ENCODE results near the gene CX3CL1. TPM values are rescaled to one million over a fixed set of nuclear protein-coding genes. Genes with fewer than 3 reads are reported as not detected.

Gene CX3CL1
- total and polyA plus RNA-seq, 2 of the 4 experiments (the other 2 are of a cell fraction), result 0.18 to 0.77 TPM

GRCh38 chr16:57401943-57402640 lies 29.8 kb downstream of the CX3CL1 start:
- no peak overlapping the region for H3K4me3 ChIP-seq (ENCODE audit: insufficient read depth, low read depth, low read length)
- no peak overlapping the region for H4K8ac ChIP-seq (ENCODE audit: low read depth in 2 of 2, low read length in 2 of 2)
- H3K14ac ChIP-seq (replicated peaks; ENCODE audit: low read depth, low read length), result no peak overlapping the region
- H3K9me1 ChIP-seq (ENCODE audit: insufficient read depth, low read length), result no peaks in the 10 kb centered on the region
- H4K91ac ChIP-seq (ENCODE audit: insufficient read depth, low read depth, low read length), result no peak overlapping the region
- H2AK5ac ChIP-seq (ENCODE audit: low read depth, low read length), result no peak overlapping the region
- no peak overlapping the region for H3K27ac ChIP-seq (ENCODE audit: insufficient read depth, low read length)
- no peak overlapping the region for H2AK9ac ChIP-seq (replicated peaks; ENCODE audit: low read depth, low read length, poor library complexity)
- H3K4me1 ChIP-seq (ENCODE audit: control insufficient read depth, insufficient read depth, low read length), result no peaks in the 10 kb centered on the region
- no TSS peak for BruUV-seq (replicated peaks)
- ATAC-seq (ENCODE audit: low read depth), result no peak
- H2AFZ ChIP-seq (replicated peaks; ENCODE audit: low read length, poor library complexity), result no peak overlapping the region
- no peaks in the 10 kb centered on the region for H4K20me1 ChIP-seq (ENCODE audit: insufficient read depth, low read length)
- POLR2A ChIA-PET (ENCODE audit: unreplicated experiment), result no interaction called here
- H3K9me3 ChIP-seq (ENCODE audit: control insufficient read depth, insufficient read depth, low read length), result no peaks in the 10 kb centered on the region
- no peak overlapping the region for H3K9ac ChIP-seq (ENCODE audit: low read depth, low read length)
- no peak for TF ChIP-seq RCOR1 (IDR thresholded peaks at IDR 0.05; ENCODE audit: insufficient replicate concordance, low read length)
- no peak for TF ChIP-seq CTCF (conservative IDR thresholded peaks at IDR 0.05; ENCODE audit: low read depth, low read length)
- H3K4ac ChIP-seq (ENCODE audit: low read depth, low read length), result no peak overlapping the region
- no peak overlapping the region for H3K18ac ChIP-seq (ENCODE audit: low read depth, low read length)
- DNase-seq, result no peak
- intact Hi-C loops (cut with micrococcal nuclease) (no loop called here), dilution Hi-C loops (cut with HindIII; ENCODE audit: low sequenced_read_pairs, unreplicated experiment) (no loop called here), in situ Hi-C loops (cut with MboI; ENCODE audit: low sequenced_read_pairs) (no loop called here)
- CTCF ChIA-PET, result no interaction called here
- no CpG with 5 or more reads among the region's 7 CpGs for WGBS, 2 experiments (ENCODE audit: extremely low coverage in 2 of 2, insufficient read length in 1 of 2)
- no peak overlapping the region for H3K56ac ChIP-seq (ENCODE audit: extremely low read depth, insufficient read depth, low read length)
- H3K79me1 ChIP-seq (ENCODE audit: low read depth in 1 of 2, low read length in 2 of 2), result no peaks in the 10 kb centered on the region
- no peak overlapping the region for H2BK120ac ChIP-seq (ENCODE audit: low read depth, low read length)
- no peak overlapping the region for H2BK15ac ChIP-seq (ENCODE audit: low read depth, low read length)
- no peak overlapping the region for H2BK5ac ChIP-seq (ENCODE audit: low read depth, low read length, poor library complexity, severe bottlenecking)
- H3K4me2 ChIP-seq (ENCODE audit: low read depth, low read length), result no peak overlapping the region
- H3K27me3 ChIP-seq (ENCODE audit: control insufficient read depth, insufficient read depth, low read length), result peaks cover 48% of the 10 kb centered on the region
- H3K36me3 ChIP-seq (ENCODE audit: control insufficient read depth, insufficient read depth, low read length), result no peaks in the 10 kb centered on the region
- H3K23ac ChIP-seq (ENCODE audit: low read depth, low read length), result no peak overlapping the region
- H2BK20ac ChIP-seq (ENCODE audit: low read depth, low read length), result no peak overlapping the region
- no peak overlapping the region for H4K5ac ChIP-seq (ENCODE audit: low read depth, low read length)
